Suprapubic skin (tissue), 3 donors: ENCODE data around the gene MMP17.

Source experiments
- POLR2A ChIP-seq, 2 donors: fragments of 450-650 bp; IDR thresholded peaks; one replicate each; pipeline ENCODE4 v1.6.1; 2017; ENCODE audit warnings: antibody characterized with exemption in 2 of 2, mild to moderate bottlenecking in 2 of 2, moderate library complexity in 2 of 2
- TF ChIP-seq, protein P1 (sequence below), 2 donors: fragments of 200-600 bp in 1 of 2; fragments of 450-650 bp in 1 of 2; sonication (generic) in 1 of 2; IDR thresholded peaks; one replicate each; pipeline ENCODE4 v1.5.1; 2016 to 2019; ENCODE audit warnings: antibody characterized with exemption in 2 of 2, mild to moderate bottlenecking in 1 of 2, moderate library complexity in 1 of 2

DNA sequence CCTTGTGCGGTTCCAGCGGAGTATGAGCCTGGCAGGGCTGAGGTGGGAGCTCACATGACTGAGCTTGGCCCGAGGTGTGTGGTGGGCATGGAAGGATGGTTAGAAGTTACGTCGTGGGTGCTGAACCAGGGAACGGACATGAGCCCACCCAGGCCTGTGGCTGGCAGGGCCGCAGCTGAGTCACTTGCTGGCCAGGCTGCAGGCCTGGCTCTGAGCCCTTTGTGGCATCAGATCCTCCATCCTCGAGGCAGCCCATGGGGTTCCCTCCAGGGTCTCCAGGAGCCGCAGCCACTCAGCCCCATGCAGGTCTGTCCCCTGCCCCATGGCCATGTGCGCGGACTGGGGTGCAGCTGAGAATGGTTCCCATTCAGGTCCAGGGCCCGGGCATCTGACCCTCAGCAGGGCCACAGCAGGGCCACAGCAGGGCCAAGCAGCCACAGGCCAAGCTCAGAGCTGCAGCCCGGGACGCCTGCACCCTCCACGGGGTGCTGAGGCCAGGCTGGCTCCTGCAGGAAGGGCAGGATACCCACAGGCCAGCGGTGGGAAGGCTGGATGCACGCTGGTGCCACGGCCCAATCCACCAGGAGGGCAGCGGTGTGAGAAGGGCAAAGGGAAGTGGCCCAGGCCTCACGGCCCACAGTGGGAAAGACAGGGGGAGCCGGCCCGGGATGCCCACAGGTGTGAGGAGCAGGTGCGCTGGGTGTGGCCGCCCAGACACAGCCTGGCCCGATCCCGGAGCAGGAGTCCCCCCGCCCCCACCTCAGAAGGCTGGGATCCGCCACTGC lies 39.9 kb downstream of the MMP17 start:
- TF ChIP-seq, protein P1, sequence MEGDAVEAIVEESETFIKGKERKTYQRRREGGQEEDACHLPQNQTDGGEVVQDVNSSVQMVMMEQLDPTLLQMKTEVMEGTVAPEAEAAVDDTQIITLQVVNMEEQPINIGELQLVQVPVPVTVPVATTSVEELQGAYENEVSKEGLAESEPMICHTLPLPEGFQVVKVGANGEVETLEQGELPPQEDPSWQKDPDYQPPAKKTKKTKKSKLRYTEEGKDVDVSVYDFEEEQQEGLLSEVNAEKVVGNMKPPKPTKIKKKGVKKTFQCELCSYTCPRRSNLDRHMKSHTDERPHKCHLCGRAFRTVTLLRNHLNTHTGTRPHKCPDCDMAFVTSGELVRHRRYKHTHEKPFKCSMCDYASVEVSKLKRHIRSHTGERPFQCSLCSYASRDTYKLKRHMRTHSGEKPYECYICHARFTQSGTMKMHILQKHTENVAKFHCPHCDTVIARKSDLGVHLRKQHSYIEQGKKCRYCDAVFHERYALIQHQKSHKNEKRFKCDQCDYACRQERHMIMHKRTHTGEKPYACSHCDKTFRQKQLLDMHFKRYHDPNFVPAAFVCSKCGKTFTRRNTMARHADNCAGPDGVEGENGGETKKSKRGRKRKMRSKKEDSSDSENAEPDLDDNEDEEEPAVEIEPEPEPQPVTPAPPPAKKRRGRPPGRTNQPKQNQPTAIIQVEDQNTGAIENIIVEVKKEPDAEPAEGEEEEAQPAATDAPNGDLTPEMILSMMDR (IDR thresholded peaks at IDR 0.05) = no peak
- TF ChIP-seq POLR2A (IDR thresholded peaks at IDR 0.05) = no peak
